ENCODE data around the gene GSE1.

GRCh38 chr16:85717393-85718152, 104.5 kb downstream of the GSE1 start:
- TF ChIP-seq POLR2A (IDR thresholded peaks at IDR 0.05; ENCODE audit: low read length) (no peak), GATA1 (IDR thresholded peaks at IDR 0.05; ENCODE audit: low read depth, low read length) (no peak)
